Ectodermal cell (in vitro differentiated cells): Measurements from ENCODE around the gene MXI1.
A peak's percentile ranks its signal among the peaks of the same experiment; 100 is the strongest.

Experiments
- H3K27ac ChIP-seq: 2 replicates; pipeline ENCODE4 v1.7.0; 2013; ENCODE audit warnings: mild to moderate bottlenecking, low read depth, low read length; ENCODE audit not compliant: insufficient read depth, poor library complexity, severe bottlenecking
- H3K27me3 ChIP-seq: 2 replicates; pipeline ENCODE4 v1.7.0; 2013; ENCODE audit warnings: mild to moderate bottlenecking, low read length; ENCODE audit not compliant: insufficient read depth, control insufficient read depth, poor library complexity, severe bottlenecking
- H3K36me3 ChIP-seq: one replicate; pipeline ENCODE4 v1.7.0; 2013; ENCODE audit warnings: low read length; ENCODE audit not compliant: control insufficient read depth, insufficient read depth
- H3K4me1 ChIP-seq: one replicate; pipeline ENCODE4 v1.7.0; 2013; ENCODE audit warnings: low read length; ENCODE audit not compliant: control insufficient read depth, insufficient read depth
- H3K4me3 ChIP-seq: 2 replicates; pipeline ENCODE4 v1.7.0; 2013; ENCODE audit warnings: low read depth, low read length, control low read depth; ENCODE audit not compliant: insufficient read depth
- H3K9me3 ChIP-seq: 2 replicates; pipeline ENCODE4 v1.7.0; 2013; ENCODE audit warnings: mild to moderate bottlenecking, low read length, moderate library complexity; ENCODE audit not compliant: control insufficient read depth
- WGBS, 2 experiments: methylation state at CpG; one replicate each; pipeline ENCODE4 v1.1.7; 2013; ENCODE audit warnings: missing lambda C conversion rate in 2 of 2; 5-methylcytosine and 5-hydroxymethylcytosine counted together

The MXI1 gene

DNA sequence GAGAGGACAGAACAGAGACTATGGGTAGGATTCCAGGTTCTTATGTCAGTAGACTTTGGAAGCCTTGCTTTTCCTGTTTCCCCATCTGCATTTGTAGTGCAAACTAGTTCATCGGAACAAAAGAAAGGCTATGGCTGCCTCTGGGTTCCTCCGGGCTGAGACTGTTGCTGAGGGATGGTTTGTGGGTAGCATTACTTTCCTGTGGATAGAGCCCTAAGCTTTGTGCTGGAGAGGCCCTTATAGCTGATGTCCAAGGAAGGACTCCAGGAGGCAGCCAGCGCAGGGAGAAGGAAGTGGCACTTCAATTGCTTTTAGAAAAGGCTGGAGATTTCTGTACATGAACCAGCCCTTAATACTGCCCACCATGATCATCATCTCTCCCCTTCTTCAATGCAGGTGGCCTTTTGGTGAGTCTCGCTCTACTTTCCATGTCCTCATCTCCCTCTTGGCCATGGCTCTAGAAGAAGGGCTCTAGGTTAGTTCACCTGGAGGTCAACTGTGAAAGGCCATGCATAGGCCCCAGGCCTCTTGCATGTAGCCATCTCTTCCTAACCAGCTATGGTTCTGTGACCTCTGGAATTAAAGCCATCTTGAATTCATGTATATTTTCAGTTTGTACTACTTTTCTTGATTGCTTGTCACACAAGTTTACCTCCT lies 15.4 kb downstream of the MXI1 start:
- H3K9me3 ChIP-seq = no peaks in the 10 kb centered on the region
- H3K4me1 ChIP-seq = peaks cover 17% of the 10 kb centered on the region
- H3K36me3 ChIP-seq = no peaks in the 10 kb centered on the region
- H3K27me3 ChIP-seq = peaks cover 10% of the 10 kb centered on the region
- no peak overlapping the region for H3K4me3 ChIP-seq
- no peak overlapping the region for H3K27ac ChIP-seq
- WGBS, 2 experiments = 82 to 84% methylated on average over 4 of the region's 4 CpGs

DNA sequence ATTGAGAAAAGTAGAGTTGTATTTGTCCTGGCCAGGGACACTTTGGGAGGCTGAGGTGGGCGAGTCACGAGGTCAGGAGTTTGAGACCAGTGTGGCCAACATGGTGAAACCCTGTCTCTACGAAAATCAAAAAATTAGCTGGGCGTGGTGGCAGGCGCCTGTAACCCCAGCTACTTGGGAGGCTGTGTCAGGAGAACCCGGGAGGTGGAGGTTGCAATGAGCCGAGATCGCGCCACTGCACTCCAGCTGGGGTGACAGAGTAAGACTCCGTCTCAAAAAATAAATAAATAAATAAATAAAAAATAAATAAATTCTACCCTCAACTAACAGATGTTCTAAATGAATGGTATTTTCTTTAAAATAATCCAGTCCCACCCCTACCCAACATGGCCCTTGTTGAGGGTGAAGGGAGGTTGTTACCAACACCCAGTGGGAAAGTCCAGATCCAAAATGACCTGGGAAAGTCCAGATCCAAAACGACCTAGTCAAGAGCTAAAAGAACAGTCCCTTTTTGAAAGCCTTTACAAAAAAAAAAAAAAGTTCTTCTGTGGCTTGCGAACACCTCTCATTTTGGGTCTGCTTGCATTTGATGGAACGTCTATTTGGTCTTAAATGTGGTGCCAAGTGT lies 16.0 kb downstream of the MXI1 start:
- H3K27ac ChIP-seq = no peak overlapping the region
- WGBS, 2 experiments = 92% methylated on average over 12 of the region's 13 CpGs
- H3K4me3 ChIP-seq = no peak overlapping the region
- peaks cover 10% of the 10 kb centered on the region for H3K27me3 ChIP-seq
- no peaks in the 10 kb centered on the region for H3K36me3 ChIP-seq
- H3K4me1 ChIP-seq = peaks cover 17% of the 10 kb centered on the region
- no peaks in the 10 kb centered on the region for H3K9me3 ChIP-seq

DNA sequence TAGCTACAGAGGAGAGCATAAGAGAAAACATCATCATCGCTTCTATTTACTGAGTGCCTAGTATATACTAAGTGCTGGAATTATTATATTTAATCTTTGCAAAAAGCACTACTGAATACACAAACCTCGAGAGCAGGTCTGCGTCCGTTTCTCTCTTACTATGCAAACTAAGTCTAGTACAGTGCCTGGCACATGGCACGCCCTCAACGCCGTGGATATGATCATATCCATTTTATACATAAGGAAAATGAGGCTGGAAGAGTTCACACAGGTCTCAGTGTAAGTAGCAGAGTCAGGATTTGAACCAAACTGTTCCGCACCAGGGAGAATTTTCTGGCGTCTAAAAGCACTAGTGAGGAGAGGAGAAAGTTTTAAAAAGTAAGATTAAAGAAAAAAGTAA lies 17.6 kb downstream of the MXI1 start:
- H3K27me3 ChIP-seq = peaks cover 10% of the 10 kb centered on the region
- H3K27ac ChIP-seq = no peak overlapping the region
- no peaks in the 10 kb centered on the region for H3K9me3 ChIP-seq
- peaks cover 17% of the 10 kb centered on the region for H3K4me1 ChIP-seq
- 85 to 91% methylated on average over 8 to 9 of the region's 9 CpGs for WGBS, 2 experiments
- H3K36me3 ChIP-seq = no peaks in the 10 kb centered on the region
- no peak overlapping the region for H3K4me3 ChIP-seq

DNA sequence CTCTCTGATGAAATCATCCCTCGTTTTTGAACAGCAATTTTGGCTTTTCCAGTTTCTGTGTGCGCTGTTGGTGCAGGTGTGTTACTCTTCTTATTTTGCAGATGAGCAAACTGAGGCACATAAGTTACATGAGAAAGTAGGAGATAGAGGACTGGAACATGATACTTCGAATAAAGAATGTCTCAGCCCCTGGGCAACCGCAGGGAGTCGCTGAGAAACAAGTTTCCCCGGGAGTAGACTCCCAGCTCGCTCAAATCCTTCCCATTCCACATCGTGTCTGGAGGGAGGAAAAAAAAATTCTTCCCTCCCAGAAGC lies 18.0 kb downstream of the MXI1 start:
- Histone ChIP-seq H3K9me3 (no peaks in the 10 kb centered on the region), H3K4me1 (peaks cover 13% of the 10 kb centered on the region), H3K36me3 (no peaks in the 10 kb centered on the region), H3K27ac (peak overlapping the region; percentile 57), H3K27me3 (peaks cover 10% of the 10 kb centered on the region), H3K4me3 (peak overlapping the region; percentile 58)
- WGBS, 2 experiments = 10 to 16% methylated on average over 8 of the region's 8 CpGs

DNA sequence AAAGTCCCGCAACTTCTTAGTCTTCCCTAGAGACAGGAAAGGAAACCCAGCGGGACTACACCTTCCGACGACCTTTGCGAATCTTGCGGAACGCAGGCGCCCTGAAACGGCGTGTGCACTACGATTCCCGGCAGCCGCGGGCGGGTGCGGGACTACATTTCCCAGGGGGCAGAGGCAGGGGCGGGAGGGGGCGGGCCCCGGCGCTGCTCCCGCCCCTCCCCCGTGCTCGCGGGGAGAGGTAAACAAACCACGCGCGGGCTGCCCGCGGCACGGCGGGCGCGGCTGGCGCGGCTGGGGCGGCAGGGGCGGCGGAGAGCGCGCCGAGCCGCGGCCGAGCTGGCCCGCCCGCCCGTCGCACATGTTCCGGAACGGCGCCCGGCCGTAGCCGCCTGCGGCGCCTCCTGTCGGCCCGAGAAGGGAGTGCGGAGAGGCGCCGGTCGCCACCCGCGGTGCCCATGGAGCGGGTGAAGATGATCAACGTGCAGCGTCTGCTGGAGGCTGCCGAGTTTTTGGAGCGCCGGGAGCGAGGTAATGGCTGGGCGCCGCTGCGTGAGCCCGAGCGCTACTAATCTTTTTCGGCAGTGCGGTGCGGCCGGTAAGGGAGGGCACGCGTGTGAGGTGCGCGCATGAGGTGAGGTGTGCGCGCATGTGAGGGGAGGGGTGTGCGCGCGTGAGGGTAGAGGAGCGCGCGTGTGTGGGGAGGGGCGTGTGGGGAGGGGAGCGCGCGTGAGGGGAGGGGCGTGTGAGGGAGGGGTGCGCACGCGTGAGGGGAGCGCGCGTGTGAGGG lies 18.5 kb downstream of the MXI1 start:
- H3K4me1 ChIP-seq = peaks cover 11% of the 10 kb centered on the region
- H3K36me3 ChIP-seq = no peaks in the 10 kb centered on the region
- H3K9me3 ChIP-seq = no peaks in the 10 kb centered on the region
- H3K27me3 ChIP-seq = peaks cover 10% of the 10 kb centered on the region
- peak overlapping the region; percentile 57 for H3K27ac ChIP-seq
- 0% methylated on average over 103 of the region's 103 CpGs for WGBS, 2 experiments
- H3K4me3 ChIP-seq = peak overlapping the region; percentile 58

DNA sequence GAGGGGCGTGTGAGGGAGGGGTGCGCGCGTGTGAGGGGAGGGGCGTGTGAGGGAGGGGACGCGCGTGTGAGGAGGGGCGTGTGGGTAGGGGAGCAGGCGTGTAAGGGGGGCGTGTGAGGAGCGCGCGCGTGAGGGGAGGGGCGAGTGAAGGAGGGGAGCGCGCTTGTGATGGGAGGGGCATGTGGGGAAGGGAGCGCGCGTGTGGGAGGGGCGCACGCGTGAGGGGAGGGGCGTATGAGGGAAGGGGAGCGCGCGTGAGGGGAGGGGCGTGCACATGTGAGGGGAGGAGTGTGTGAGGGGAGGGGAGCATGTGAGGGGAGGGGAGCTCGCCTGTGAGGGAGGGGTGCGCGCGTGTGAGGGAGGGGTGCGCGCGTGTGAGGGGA lies 19.1 kb downstream of the MXI1 start:
- Histone ChIP-seq H3K9me3 (no peaks in the 10 kb centered on the region), H3K27ac (no peak overlapping the region), H3K36me3 (no peaks in the 10 kb centered on the region), H3K4me1 (peaks cover 7% of the 10 kb centered on the region), H3K4me3 (peak overlapping the region; percentile 58), H3K27me3 (peaks cover 6% of the 10 kb centered on the region)
- WGBS, 2 experiments = 1 to 2% methylated on average over 29 of the region's 36 CpGs

DNA sequence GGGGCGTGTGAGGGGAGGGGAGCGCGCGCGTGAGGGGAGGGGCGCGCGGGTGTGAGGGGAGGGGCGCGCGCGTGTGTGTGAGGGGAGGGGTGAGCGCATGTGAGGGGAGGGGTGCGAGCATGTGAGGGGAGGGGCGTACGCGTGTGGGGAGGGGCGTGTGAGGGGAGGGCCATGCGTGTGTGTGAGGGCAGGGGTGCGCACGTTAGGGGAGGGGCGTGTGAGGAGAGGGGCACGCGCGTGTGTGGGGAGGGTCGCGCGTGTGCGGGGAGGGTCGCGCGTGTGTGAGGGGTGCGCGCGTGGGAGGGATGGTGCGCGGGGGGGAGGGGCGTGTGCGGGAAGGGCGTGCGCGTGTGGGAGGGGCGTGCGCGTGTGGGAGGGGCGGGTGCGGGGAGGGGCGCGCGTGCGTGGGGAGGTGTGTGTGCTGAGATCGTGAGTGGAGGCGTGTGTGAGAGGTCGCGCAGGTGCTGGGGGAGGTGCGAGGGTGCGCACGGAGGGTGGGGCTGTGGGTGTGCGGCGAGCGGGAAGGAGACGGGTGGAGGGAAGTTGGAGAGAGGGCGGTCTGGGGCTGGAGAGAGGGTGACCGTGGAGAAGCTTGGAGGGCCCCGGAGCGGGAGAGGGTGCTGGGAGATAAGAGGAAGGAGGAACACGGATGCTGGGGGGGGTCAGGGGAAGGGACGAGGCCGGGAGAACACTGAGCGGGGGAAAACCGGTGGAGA lies 19.7 kb downstream of the MXI1 start:
- no peaks in the 10 kb centered on the region for H3K36me3 ChIP-seq
- 2 to 3% methylated on average over 64 to 70 of the region's 71 CpGs for WGBS, 2 experiments
- H3K27ac ChIP-seq = no peak overlapping the region

DNA sequence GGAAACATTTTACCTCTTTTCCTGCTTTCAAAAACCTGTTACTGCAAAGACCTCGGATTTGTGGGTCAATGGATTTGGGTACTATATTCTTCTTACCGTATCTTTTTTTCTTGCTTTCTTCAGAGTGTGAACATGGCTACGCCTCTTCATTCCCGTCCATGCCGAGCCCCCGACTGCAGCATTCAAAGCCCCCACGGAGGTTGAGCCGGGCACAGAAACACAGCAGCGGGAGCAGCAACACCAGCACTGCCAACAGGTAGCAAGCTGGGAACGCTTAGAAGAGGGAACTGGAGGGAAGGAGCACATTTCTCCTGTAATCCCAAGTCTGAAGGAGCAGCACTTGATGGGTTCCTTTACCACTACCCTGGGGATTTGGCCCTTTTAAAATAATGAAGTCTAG lies 20.7 kb downstream of the MXI1 start:
- WGBS, 2 experiments = 77 to 78% methylated on average over 10 of the region's 10 CpGs
- Histone ChIP-seq H3K4me1 (no peaks in the 10 kb centered on the region), H3K27me3 (no peaks in the 10 kb centered on the region), H3K36me3 (no peaks in the 10 kb centered on the region), H3K4me3 (no peak overlapping the region), H3K27ac (no peak overlapping the region), H3K9me3 (no peaks in the 10 kb centered on the region)

More for the DNA sequence above, 19.7 kb downstream of the MXI1 start:
- H3K4me3 ChIP-seq = peak overlapping the region; percentile 58
- no peaks in the 10 kb centered on the region for H3K9me3 ChIP-seq
- peaks cover 1% of the 10 kb centered on the region for H3K4me1 ChIP-seq
- peaks cover under 1% of the 10 kb centered on the region for H3K27me3 ChIP-seq

DNA sequence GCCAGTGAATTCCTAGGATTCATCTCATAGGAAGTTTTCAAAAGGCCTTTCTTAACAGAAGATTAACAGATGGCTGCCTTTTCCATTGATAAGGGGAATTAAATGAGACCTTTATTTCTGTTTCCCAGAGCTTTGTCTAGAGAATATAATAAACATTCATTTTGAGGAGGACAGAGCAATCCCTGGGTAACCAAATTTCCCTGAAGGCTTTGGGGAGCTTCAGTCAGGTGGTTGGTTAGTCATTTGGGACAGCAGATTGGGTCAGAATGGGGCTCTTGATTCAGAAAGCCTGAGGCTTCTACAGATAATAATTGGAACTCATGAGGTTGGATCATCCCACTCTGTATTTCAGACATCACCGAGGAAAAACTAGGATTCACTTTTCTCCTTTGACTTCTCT lies 21.8 kb downstream of the MXI1 start:
- Histone ChIP-seq H3K4me3 (no peak overlapping the region), H3K27me3 (no peaks in the 10 kb centered on the region)
- 100% methylated on average over 1 of the region's 1 CpG for WGBS, 2 experiments

DNA sequence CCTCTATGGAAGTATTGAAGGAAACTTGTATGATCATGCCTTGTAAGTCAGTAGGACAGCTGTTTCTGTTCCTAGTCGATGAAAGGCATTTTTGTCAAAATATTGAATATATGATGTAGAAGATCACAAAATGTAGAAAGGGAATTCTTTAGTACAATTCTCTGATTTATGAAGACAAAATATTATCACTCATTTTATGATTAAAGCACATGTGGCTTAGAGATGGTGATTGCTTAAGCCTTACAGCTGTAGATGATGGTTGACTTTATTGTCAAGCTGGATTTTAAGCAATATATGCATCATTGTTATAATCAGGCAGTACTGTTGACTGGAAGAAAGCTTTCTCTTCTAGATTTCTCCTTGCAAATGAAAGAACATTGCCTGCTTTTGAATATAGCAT lies 26.4 kb downstream of the MXI1 start:
- WGBS, 2 experiments = 86 to 100% methylated on average over 1 of the region's 1 CpG
- Histone ChIP-seq H3K27me3 (no peaks in the 10 kb centered on the region), H3K4me1 (no peaks in the 10 kb centered on the region), H3K27ac (no peak overlapping the region), H3K36me3 (peaks cover 6% of the 10 kb centered on the region), H3K9me3 (no peaks in the 10 kb centered on the region), H3K4me3 (no peak overlapping the region)

More for the DNA sequence above, 21.8 kb downstream of the MXI1 start:
- Histone ChIP-seq H3K36me3 (no peaks in the 10 kb centered on the region), H3K4me1 (no peaks in the 10 kb centered on the region), H3K9me3 (no peaks in the 10 kb centered on the region), H3K27ac (no peak overlapping the region)
